GM18870 (cell line): ENCODE measurements around the gene ADPRHL1.
"Not testable (repeated sequence)": the region's sequence is repeated elsewhere in the genome, so short reads cannot be mapped to it uniquely, and the experiment has no call there.

ENCODE experiments used
- ATAC-seq: cut with Tn5 transposase; IDR thresholded peaks from one replicate; pipeline ENCODE4 v1.9.1; 2021; ENCODE audit warnings: moderate library complexity; ENCODE audit not compliant: unreplicated experiment

The ADPRHL1 gene

DNA sequence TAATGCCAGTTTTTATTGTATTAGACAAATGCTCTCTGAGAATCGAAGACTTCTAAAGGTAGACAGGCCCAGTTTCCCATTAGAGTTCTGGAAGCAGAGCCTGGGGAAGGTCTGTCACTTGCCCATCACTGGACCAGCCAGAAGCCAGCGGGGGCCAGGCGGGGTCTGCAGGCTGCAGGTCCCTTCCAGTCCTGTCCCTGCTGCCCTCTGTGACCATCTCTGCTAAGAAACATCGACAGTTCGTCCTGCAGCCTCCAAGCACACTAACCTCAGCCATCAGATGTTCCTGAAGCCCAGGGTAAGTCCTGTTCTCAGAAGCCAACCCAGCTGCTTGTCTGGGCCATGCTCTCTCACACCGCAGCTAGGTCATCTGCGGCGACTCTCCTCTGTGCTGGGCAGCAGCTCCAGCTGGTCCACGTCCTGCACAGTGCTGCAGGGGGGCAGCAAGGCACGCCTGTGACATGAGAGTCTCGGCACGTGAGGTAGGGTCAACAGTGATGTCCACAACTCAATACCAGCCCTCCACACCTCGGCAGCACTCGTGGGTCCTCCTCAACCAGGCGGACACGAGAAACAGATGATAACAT lies 2.9 kb upstream of the ADPRHL1 start:
- ATAC-seq = no peak

DNA sequence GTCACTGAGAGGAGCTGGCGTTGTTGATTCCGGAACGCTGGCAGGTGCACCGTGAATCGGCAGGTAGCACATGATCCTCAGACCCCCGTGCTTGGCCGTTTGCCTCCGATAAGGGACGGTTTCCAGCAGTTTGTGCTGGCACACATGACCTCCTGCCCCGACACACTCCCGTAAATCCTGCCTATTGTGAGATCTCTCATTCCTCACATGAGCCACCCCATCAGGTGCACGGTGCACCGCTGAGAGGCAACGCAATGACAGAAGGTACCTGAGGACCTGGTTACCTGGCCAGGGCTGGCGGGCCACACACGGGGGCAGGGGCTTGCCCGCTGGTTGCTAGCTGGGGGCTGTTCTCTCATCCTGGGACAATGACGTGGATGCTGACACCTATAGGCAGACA lies 2.1 kb upstream of the ADPRHL1 start:
- no peak for ATAC-seq

DNA sequence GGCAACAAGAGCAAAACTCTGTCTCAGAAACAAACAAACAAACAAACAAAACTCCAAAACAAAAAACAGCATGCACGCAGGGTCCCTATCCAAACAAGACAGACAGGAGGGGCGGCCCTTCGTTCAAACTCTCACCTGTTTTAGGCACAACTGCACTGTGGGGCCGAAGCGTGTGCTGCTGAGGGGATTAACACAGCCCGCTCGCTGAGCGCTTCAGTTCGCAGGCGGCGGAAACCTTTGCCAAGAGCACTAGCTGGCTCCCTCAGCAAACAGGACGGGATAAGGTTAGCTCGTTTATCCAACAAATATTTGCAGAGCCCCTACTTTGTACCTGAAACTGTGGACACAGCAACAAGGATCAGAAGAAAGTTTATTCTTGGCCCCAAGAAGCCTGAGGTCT lies 1.6 kb upstream of the ADPRHL1 start:
- no peak for ATAC-seq

DNA sequence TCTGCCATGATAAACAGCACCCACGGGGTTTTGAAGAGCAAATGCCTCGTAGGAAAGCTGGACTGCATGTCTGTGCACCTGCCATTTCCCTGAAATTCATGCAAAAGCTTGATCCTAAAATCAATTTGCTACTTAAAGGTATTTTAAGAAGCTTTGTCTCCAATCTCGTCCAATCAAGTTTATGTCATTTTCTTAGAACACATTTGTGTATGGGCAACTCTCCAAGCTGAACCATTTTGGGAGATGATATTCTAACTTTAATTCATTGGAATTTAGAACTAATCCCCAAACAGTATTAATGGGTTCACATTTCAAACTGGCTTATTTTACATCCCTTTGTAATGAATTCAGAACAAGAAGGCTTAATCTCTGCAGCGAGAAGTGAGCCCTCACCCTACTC lies 822 bp downstream of the ADPRHL1 start:
- no peak for ATAC-seq

DNA sequence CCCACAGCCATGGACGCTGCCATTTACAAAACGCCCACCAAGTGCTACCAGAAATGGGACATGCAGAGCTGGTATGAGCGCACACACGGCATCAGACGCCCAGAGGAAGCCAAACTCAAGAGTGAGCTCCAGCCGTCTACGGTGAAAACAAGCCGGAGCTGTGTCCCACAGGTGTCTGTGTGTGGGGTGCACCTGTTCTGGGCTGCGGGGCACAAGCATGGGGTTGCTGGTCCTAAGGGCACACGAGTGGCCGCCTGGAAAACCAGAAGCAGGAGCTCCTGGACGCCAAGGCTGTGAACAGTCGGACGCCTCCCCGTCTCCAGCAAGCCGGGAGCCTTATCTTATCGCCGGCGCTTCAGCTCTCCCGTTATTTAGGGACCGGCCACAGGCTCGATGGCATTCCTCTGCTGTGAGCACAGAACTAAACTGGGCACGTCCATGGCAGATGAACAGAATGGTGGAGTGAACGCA lies 1.3 kb downstream of the ADPRHL1 start:
- ATAC-seq = no peak

DNA sequence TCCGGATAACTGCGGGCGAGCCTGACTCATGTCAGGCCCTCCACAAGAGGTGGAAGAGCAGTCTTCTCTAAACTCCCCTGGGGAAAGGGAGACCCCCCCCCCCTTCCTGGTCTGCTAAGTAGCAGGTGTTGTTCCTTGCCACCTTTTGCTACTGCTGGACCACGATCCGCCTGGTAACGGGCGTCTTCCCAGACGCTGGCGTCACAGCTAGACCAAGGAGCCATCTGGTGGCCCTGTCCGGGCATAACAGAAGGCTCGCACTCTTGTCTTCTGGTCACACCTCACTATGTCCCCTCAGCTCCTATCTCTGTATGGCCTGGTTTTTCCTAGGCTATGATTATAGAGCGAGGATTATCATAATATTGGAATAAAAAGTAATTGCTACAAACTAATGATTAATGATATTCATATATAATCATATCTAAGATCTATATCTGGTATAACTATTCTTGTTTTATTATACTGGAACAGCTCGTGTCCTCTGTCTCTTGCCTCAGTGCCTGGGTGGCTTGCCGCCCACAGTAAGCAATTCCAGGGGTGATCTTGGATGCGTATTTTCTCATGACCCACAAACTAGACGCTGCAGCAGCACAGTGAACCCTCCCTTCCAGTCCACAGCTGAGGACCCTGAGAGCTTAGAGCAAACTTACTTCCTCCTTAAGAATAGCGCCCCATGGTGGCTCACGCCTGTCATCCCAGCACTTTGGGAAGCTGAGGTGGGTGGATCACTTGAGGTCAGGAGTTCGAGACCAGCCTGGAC lies 2.2 kb downstream of the ADPRHL1 start:
- not testable (repeated sequence) for ATAC-seq

DNA sequence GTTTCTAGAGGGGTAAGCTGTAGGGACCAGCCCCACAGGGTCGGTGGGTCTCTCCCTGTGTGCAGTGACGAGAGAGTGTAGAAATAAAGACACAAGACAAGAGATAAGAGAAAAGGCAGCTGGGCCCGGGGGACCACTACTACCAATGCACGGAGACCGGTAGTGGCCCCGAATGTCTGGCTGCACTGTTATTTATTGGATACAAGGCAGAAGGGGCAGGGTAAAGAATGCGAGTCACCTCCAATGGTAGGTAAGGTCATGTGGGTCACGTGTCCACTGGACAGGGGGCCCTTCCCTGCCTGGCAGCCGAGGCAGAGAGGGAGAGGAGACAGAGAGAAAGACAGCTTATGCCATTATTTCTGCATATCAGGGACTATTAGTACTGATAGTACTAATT lies 2.9 kb downstream of the ADPRHL1 start:
- ATAC-seq = not testable (repeated sequence)

DNA sequence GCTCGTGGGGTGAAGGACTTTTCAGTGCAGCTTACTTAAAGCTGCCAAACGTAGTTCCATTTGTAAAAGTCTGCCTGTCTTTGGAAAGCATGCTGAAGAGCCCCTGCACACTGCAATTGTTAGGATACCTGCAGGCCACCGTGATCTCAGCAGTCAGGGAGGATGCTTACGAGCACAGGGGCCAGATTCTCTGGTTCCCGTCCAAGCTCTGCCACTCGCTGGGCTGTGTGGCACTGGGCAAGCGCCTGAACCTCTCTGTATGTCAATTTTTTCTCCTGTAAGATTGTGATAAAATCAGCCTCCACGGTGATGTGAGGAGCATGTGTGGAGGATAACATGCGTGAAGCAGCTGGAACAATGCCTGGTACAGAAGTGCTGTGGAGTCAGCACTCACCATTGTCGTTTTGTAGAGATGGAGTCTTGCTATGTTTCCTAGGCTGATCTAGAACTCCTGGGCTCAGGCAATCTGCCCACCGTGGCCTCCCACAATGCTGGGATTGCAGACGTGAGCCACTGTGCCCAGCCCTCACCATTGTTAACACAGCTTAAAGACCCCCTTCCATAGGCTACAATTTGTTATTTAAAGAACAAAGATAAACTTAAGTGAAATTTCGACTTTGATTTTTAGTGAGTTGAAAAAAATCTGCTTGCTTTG lies 3.5 kb downstream of the ADPRHL1 start:
- ATAC-seq = no peak

DNA sequence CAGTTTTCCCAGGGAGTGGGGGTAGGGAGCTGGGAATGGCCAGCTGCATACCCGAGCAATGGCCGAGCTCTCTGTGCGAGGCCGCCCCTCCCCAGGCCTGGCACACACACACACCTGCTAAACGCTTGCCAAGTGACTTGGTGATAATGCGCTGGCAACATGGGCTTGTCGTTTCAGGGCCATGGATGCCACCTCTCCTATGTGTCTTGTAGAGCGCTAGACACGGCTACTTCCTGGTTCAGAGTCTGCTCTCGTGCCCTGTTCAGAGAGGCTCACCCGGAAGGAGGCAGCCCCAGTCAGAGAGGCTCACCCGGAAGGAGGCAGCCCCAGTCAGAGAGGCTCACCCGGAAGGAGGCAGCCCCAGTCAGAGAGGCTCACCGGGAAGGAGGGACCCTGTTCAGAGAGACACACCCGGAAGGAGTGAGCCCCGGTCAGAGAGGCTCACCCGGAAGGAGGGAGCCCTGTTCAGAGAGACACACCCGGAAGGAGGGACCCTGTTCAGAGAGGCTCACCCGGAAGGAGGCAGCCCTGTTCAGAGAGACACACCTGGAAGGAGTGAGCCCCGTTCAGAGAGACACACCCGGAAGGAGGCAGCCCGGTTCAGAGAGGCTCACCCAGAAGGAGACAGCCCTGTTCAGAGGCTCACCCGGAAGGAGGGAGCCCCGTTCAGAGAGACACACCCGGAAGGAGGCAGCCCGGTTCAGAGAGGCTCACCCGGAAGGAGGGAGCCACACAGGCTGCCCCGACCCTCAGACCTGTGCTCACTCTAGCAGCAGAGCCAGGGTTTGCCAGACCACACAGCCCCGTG lies 4.2 kb downstream of the ADPRHL1 start:
- ATAC-seq = no peak

DNA sequence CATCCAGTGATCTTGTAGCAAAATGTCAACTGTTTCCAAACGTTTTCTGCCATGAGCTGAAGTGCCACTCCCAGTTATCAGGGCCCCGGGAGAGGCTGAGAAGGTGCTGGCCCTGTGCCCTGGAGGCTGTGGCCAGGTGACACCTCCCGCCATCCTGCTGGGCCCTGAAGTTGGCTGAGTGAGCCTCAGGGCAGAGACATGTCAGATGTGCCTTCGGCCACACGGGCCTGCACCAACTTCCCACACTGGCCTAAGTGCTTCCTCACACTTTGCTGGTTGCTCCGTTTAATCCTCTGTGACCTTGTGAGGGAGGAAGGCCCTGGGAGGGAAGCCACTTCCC lies 4.8 kb downstream of the ADPRHL1 start:
- no peak for ATAC-seq

DNA sequence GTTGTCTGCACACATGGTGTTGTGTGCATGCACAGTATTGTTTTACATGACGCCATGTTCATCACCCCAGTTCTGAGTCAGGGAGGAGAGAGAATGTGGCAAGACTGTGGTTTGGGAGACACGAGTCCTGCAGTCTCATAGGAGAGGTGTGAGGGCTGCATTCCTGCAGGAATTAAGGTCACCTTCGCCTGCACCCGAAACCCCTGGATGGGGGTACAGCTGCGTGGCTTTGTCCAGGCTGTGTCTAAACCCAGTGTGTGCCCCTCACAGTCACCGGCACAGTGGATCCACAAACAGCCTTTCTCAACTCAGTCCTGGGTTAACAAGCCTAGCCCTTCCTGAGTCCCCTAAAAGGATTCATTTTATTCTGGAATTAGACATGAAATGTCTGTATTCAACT lies 5.7 kb downstream of the ADPRHL1 start:
- no peak for ATAC-seq

DNA sequence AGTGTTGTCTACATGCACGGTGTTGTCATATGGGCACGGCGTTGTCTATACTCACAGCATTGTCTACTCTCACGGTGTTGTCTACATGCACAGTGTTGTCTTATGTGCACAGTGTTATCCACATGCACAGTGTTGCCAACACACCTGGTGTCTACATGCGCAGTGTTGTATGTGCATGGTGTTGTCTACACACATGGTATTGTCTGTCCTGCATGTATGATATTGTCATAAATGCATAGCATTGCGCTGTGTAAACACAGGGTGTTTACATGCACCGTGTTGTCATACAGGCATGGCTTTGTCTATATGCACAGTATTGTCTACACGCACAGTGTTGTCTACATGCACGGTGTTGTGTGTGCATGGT lies 6.8 kb downstream of the ADPRHL1 start:
- no peak for ATAC-seq

DNA sequence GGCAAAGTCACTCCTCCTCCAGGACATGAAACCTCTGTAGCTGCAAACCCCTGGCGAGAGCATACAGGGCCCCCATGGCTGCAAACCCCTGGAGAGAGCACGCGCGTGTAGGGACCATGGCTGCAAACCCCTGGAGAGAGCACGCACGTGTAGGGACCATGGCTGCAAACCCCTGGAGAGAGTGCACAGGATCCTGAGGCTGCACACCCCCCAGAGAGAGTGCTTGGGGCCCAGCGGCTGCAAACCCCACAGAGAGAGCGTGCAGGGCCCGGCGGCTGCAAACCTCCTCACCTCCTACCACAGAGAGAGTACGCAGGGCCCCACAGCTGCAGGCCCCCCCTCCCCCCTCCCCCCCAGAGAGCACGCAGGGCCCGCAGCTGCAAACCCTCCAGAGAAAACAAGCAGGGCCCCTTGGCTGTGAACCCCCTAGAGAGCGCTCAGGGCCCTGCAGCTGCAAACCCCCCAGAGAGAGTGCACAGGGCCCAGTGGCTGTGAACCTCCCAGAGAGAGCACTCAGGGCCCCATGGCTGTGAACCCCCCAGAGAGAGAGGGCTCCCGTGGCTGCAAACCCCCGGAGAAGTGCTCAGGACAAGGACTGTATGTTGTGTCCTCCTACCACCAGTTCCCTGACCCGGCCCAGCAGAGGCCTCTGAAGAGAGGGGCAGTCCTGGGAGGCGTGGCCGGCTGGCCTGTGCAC lies 7.3 kb downstream of the ADPRHL1 start:
- ATAC-seq = no peak

DNA sequence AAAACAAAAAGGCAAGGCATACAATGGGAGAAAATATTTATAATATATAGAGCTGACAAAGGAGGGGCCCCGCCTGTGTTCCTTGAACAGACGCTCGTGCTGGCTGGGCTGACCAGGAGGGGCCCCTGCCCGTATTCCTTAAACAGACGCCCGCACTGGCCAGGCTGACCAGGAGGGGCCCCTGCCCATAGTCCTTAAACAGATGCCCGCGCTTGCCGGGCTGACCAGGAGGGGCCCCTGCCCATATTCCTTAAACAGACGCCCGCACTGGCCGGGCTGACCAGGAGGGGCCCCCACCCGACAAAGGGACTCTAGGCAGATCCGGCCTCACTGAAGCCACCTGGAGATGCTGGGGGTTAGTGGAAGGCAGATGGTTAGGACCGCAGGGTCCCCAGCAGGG lies 9.3 kb downstream of the ADPRHL1 start:
- ATAC-seq = no peak

DNA sequence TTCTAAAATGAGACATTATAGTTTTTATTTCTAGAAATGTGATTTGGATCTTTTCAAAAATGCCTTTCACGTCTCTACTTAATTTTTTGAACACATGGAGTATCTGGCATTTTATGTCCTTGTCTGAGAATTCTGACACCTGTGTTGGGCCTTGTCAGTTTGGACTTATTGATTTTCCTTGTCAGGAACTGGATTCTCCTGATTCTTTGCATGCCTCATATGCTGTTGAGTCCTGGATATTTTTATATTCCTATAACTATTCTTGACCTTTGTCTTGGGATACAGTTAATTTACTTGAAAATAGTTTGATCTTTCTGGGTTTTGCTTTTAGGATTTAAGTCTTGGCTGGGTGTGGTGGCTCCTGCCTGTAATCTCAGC lies 10.3 kb downstream of the ADPRHL1 start:
- no peak for ATAC-seq

DNA sequence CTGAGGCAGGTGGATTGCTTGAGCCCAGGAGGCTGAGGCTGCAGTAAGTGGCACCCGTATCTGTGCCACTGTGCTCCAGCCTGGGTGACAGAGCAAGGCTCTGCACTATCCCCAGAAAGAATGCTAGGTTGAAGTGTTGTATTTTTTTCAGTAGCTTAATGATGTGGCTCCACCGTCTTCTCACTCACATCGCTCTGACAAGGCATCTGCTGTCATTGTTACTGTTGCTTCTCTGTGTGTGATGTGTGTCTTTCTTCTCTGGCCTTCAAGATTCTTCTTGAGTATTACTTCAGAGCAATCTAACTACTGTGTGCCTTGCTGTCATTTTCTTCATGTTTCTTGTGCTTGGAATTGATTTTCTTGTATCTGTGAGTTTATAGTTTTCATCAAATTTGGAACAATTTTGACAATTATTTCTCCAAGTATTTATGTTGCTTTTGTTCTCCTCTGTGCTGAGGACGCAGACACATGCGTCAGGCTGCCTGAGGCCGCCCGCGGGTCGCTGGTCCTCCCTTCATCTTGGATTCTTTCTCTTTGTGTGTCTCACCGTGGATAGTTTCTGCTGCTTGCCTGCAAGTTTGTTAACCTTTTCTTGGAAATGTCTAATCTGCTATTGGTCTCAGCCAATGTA lies 10.8 kb downstream of the ADPRHL1 start:
- no peak for ATAC-seq

DNA sequence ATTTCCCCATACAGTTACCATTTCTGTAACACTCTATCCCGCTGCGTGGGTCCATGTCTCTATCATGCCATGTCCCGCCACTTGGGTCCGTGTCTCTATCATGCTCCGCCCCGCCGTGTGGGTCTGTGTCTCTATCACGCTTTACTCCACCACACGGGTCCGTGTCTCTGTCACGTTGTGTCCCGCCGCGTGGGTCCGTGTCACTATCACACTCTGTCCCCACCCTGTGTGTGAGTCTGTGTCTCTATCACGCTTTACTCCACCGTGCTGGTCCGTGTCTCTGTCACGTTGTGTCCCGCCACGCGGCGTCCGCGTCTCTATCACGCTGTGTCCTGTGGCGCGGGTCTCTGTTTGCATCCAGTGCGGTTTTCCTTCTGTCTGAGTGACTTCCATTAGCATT lies 11.6 kb downstream of the ADPRHL1 start:
- ATAC-seq = no peak

DNA sequence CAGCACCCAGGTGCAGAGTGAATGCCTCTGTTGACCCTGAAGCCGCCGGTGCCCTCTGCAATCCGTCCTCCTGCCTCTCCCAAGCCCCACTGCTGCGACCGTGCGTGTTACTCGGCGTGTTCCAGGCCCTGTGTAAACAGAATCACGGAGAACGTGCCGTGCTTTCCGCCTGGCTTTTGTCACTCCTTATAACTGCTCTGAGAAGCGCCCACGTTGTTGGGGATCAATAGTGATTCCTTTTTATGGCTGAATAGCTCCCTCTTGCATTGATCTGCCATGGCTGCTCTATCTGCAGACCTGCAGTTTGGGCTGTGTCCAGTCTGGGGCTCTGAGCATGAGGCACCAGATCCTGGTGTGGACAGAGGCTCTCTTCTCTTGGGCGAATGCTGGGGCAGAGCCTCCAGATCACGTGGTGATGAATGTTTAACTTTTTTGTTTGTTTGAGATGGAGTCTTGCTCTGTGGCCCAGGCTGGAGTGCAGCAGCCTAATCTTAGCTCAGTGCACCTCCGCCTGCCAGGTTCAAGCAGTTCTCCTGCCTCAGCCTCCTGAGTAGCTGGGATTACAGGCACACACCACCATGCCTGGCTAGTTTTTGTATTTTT lies 15.8 kb downstream of the ADPRHL1 start:
- ATAC-seq = no peak

DNA sequence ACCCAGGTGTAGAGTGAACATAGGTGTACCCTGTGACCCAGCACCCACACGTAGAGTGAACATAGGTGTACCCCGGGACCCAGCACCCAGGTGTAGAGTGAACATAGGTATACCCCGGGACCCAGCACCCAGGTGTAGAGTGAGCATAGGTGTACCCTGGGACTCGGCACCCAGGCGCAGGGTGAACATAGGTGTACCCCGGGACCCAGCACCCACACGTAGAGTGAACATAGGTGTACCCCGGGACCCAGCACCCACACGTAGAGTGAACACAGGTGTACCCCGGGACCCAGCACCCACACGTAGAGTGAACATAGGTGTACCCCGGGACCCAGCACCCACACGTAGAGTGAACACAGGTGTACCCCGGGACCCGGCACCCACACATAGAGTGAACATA lies 16.4 kb downstream of the ADPRHL1 start:
- ATAC-seq = not testable (repeated sequence)

DNA sequence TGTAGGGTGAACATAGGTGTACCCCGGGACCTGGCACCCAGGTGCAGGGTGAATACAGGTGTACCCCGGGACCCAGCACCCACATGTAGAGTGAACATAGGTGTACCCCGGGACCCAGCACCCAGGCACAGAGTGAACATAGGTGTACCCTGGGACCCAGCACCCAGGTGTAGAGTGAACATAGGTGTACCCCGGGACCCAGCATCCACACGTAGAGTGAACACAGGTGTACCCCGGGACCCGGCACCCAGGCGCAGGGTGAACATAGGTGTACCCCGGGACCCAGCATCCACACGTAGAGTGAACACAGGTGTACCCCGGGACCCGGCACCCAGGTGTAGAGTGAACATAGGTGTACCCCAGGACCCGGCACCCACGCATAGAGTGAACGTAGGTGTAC lies 17.4 kb downstream of the ADPRHL1 start:
- ATAC-seq = not testable (repeated sequence)
